Measurements from ENCODE around the gene GPRIN3.

The GPRIN3 gene

GRCh38 chr4:89253935-89254334 is 53.7 kb downstream of the GPRIN3 start:
- no peaks in the 10 kb centered on the region for H3K36me3 Mint-ChIP-seq (ENCODE audit: low read depth)
- DNase-seq: no peak
- no peak overlapping the region for H3K4me3 Mint-ChIP-seq
- H3K27me3 Mint-ChIP-seq (ENCODE audit: low read depth, poor library complexity): peaks cover 3% of the 10 kb centered on the region
- H3K9me3 Mint-ChIP-seq: peaks cover 3% of the 10 kb centered on the region
- TF ChIP-seq CTCF (IDR thresholded peaks at IDR 0.05): no peak
- peaks cover 12% of the 10 kb centered on the region for H3K4me1 Mint-ChIP-seq
- H3K27ac Mint-ChIP-seq: no peak overlapping the region

GRCh38 chr4:89253311-89253710 is 54.3 kb downstream of the GPRIN3 start:
- DNase-seq: no peak
- no peak for TF ChIP-seq CTCF (IDR thresholded peaks at IDR 0.05)
- H3K4me3 Mint-ChIP-seq: no peak overlapping the region
- H3K27me3 Mint-ChIP-seq (ENCODE audit: low read depth, poor library complexity): peaks cover 3% of the 10 kb centered on the region
- H3K9me3 Mint-ChIP-seq: peaks cover 3% of the 10 kb centered on the region
- no peaks in the 10 kb centered on the region for H3K36me3 Mint-ChIP-seq (ENCODE audit: low read depth)
- peaks cover 16% of the 10 kb centered on the region for H3K4me1 Mint-ChIP-seq
- no peak overlapping the region for H3K27ac Mint-ChIP-seq

GRCh38 chr4:89251396-89251795 is 56.2 kb downstream of the GPRIN3 start:
- no peak overlapping the region for H3K4me3 Mint-ChIP-seq
- H3K9me3 Mint-ChIP-seq: peaks cover 3% of the 10 kb centered on the region

GRCh38 chr4:89249716-89250361 is 57.8 kb downstream of the GPRIN3 start:
- Mint-ChIP-seq H3K4me3 (no peak overlapping the region), H3K27ac (no peak overlapping the region), H3K36me3 (ENCODE audit: low read depth) (no peaks in the 10 kb centered on the region), H3K27me3 (ENCODE audit: low read depth, poor library complexity) (no peaks in the 10 kb centered on the region), H3K4me1 (peaks cover 24% of the 10 kb centered on the region), H3K9me3 (peaks cover 2% of the 10 kb centered on the region)
- no peak for TF ChIP-seq CTCF (IDR thresholded peaks at IDR 0.05)
- peak; percentile 9 for DNase-seq

More at GRCh38 chr4:89251396-89251795, 56.2 kb downstream of the GPRIN3 start:
- Mint-ChIP-seq H3K27ac (no peak overlapping the region), H3K27me3 (ENCODE audit: low read depth, poor library complexity) (no peaks in the 10 kb centered on the region), H3K36me3 (ENCODE audit: low read depth) (no peaks in the 10 kb centered on the region), H3K4me1 (peaks cover 24% of the 10 kb centered on the region)
- no peak for TF ChIP-seq CTCF (IDR thresholded peaks at IDR 0.05)
- DNase-seq: no peak

GRCh38 chr4:89249313-89249712 is 58.3 kb downstream of the GPRIN3 start:
- Mint-ChIP-seq H3K4me3 (no peak overlapping the region), H3K27ac (no peak overlapping the region)
- no peak for DNase-seq

More at GRCh38 chr4:89249313-89249712, 58.3 kb downstream of the GPRIN3 start:
- H3K9me3 Mint-ChIP-seq: no peaks in the 10 kb centered on the region
- no peaks in the 10 kb centered on the region for H3K36me3 Mint-ChIP-seq (ENCODE audit: low read depth)
- TF ChIP-seq CTCF (IDR thresholded peaks at IDR 0.05): no peak
- no peaks in the 10 kb centered on the region for H3K27me3 Mint-ChIP-seq (ENCODE audit: low read depth, poor library complexity)
- peaks cover 24% of the 10 kb centered on the region for H3K4me1 Mint-ChIP-seq
